H1 (cell line): ENCODE data around the gene MTIF3. TPM values are rescaled to one million over a fixed set of nuclear protein-coding genes. Genes with fewer than 3 reads are reported as not detected.

Source experiments
- CTCF ChIA-PET: fragments of 300-600 bp; sonication (Branson Sonifier 250); formaldehyde crosslinking; loops from one replicate; lab custom pipeline; 2021; ENCODE audit not compliant: partially characterized antibody; lab: Charles Lee
- POLR2A ChIA-PET: fragments of 300-600 bp; sonication (Branson Sonifier 250); formaldehyde crosslinking; loops from one replicate; lab custom pipeline; 2021; ENCODE audit warnings: inconsistent platforms; ENCODE audit not compliant: partially characterized antibody; lab: Charles Lee
- DNase-seq, 2 experiments: peaks; one replicate each; pipeline versions ENCODE4 v3.0.0 to v3.0.0-alpha.2; 2010 to 2022; ENCODE audit warnings: low spot score in 2 of 2, low read depth in 1 of 2, mixed read lengths in 1 of 2
- FAIRE-seq: peaks from 2 replicates; lab custom pipeline; 2011; peaks lifted over from hg19 to GRCh38; lab: Jason Lieb, UNC
- H2AFZ ChIP-seq: 2 replicates; pipeline ENCODE4 v1.8.1; 2012; ENCODE audit warnings: low read length, inconsistent platforms
- H2AK5ac ChIP-seq: 2 replicates; pipeline ENCODE4 v1.6.1; 2013; ENCODE audit warnings: low read depth, low read length
- H2BK120ac ChIP-seq: replicated peaks from 2 replicates; pipeline ENCODE3; 2013; ENCODE audit warnings: low read depth, low read length, inconsistent platforms
- H2BK12ac ChIP-seq: 2 replicates; pipeline ENCODE4 v1.6.1; 2013; ENCODE audit warnings: low read depth, low read length
- H2BK15ac ChIP-seq: 2 replicates; pipeline ENCODE4 v1.6.1; 2013; ENCODE audit warnings: low read length
- H2BK20ac ChIP-seq: 2 replicates; pipeline ENCODE4 v1.6.1; 2013; ENCODE audit warnings: low read length
- H2BK5ac ChIP-seq: 2 replicates; pipeline ENCODE4 v1.6.1; 2013; ENCODE audit warnings: low read depth, low read length
- H3K14ac ChIP-seq: 2 replicates; pipeline ENCODE4 v1.6.1; 2013; ENCODE audit warnings: inconsistent platforms; ENCODE audit not compliant: insufficient read length
- H3K18ac ChIP-seq: 2 replicates; pipeline ENCODE4 v1.6.1; 2013; ENCODE audit warnings: low read length; ENCODE audit errors: extremely low read depth
- H3K23ac ChIP-seq: 2 replicates; pipeline ENCODE4 v1.6.1; 2013; ENCODE audit warnings: inconsistent platforms; ENCODE audit not compliant: insufficient read length
- H3K23me2 ChIP-seq: 2 replicates; pipeline ENCODE4 v1.6.1; 2013; ENCODE audit warnings: low read depth, low read length
- H3K27ac ChIP-seq: 2 replicates; pipeline ENCODE4 v1.6.1; 2011; ENCODE audit warnings: low read depth, low read length, inconsistent platforms
- H3K27me3 ChIP-seq, 4 experiments: replicated peaks in 1 of 4; 1 replicate in 1 of 4; 2 replicates in 3 of 4; pipeline versions ENCODE4 v1.6.1 to v1.8.1; 2011 to 2013; ENCODE audit warnings: low read length in 3 of 4, mild to moderate bottlenecking in 3 of 4, inconsistent platforms in 2 of 4, mixed read lengths in 2 of 4, moderate library complexity in 1 of 4; ENCODE audit not compliant: control insufficient read depth in 3 of 4, insufficient read depth in 3 of 4; ENCODE audit errors: extremely low read depth in 1 of 4
- H3K36me3 ChIP-seq, 4 experiments: 2 replicates each; pipeline versions ENCODE4 v1.6.1 to v1.8.1; 2011 to 2013; ENCODE audit warnings: mild to moderate bottlenecking in 4 of 4, low read length in 3 of 4, moderate library complexity in 2 of 4, control low read depth in 1 of 4, inconsistent platforms in 1 of 4; ENCODE audit not compliant: insufficient read depth in 4 of 4, control insufficient read depth in 2 of 4
- H3K4ac ChIP-seq: replicated peaks from 2 replicates; pipeline ENCODE3; 2013; ENCODE audit warnings: low read length, low read depth, mixed read lengths, inconsistent platforms; ENCODE audit not compliant: insufficient read length
- H3K4me1 ChIP-seq, 4 experiments: replicated peaks in 1 of 4; 1 replicate in 1 of 4; 2 replicates in 3 of 4; pipeline versions ENCODE4 v1.6.1 to v1.8.1; 2011 to 2013; ENCODE audit warnings: low read length in 3 of 4, inconsistent platforms in 2 of 4, mixed read lengths in 1 of 4; ENCODE audit not compliant: insufficient read depth in 4 of 4, control insufficient read depth in 3 of 4
- H3K4me2 ChIP-seq, 2 experiments: 2 replicates each; pipeline versions ENCODE4 v1.6.1 to v1.8.1; 2011 to 2013; ENCODE audit warnings: low read depth in 2 of 2, low read length in 2 of 2, control low read depth in 1 of 2, inconsistent platforms in 1 of 2, mild to moderate bottlenecking in 1 of 2; ENCODE audit not compliant: insufficient read depth in 1 of 2
- H3K4me3 ChIP-seq, 4 experiments: fragments of 200-600, 300-600 bp in 1 of 4; sonication (generic), shearing (Covaris generic), sonication (Bioruptor Twin) in 1 of 4; 2 replicates each; pipeline versions ENCODE4 v1.5.1 to v1.8.1; 2011 to 2016; ENCODE audit warnings: low read length in 4 of 4, low read depth in 3 of 4, control low read depth in 2 of 4, inconsistent platforms in 2 of 4, mild to moderate bottlenecking in 2 of 4, mixed read lengths in 1 of 4, moderate library complexity in 1 of 4; ENCODE audit not compliant: insufficient read depth in 2 of 4; ENCODE audit errors: extremely low read depth in 1 of 4
- H3K56ac ChIP-seq: replicated peaks from 2 replicates; pipeline ENCODE3; 2013; ENCODE audit warnings: low read depth, mild to moderate bottlenecking, mixed read lengths, low read length, inconsistent platforms; ENCODE audit not compliant: insufficient read length
- H3K79me1 ChIP-seq: 2 replicates; pipeline ENCODE4 v1.6.1; 2013; ENCODE audit warnings: low read depth, low read length, control low read depth
- H3K79me2 ChIP-seq, 2 experiments: 2 replicates each; pipeline versions ENCODE4 v1.6.1 to v1.8.1; 2012 to 2013; ENCODE audit warnings: low read length in 2 of 2, mild to moderate bottlenecking in 2 of 2, inconsistent platforms in 1 of 2; ENCODE audit not compliant: insufficient read depth in 2 of 2, control insufficient read depth in 1 of 2
- H3K9ac ChIP-seq, 4 experiments: replicated peaks in 1 of 4; 1 replicate in 1 of 4; 2 replicates in 3 of 4; pipeline versions ENCODE4 v1.6.1 to v1.8.1; 2011 to 2013; ENCODE audit warnings: low read depth in 3 of 4, low read length in 3 of 4, control low read depth in 2 of 4, mild to moderate bottlenecking in 2 of 4, moderate library complexity in 2 of 4, inconsistent platforms in 1 of 4; ENCODE audit errors: extremely low read depth in 1 of 4
- H3K9me3 ChIP-seq, 2 experiments: 2 replicates each; pipeline versions ENCODE4 v1.6.1 to v1.8.1; 2012 to 2013; ENCODE audit warnings: mild to moderate bottlenecking in 2 of 2, moderate library complexity in 2 of 2, control low read depth in 1 of 2, inconsistent platforms in 1 of 2, low read depth in 1 of 2, low read length in 1 of 2, mixed read lengths in 1 of 2; ENCODE audit not compliant: insufficient read depth in 2 of 2
- H4K20me1 ChIP-seq, 2 experiments: replicated peaks in 1 of 2; 2 replicates each; pipeline versions ENCODE3 to v1.8.1; 2011 to 2013; ENCODE audit warnings: inconsistent platforms in 2 of 2, low read length in 2 of 2, mild to moderate bottlenecking in 1 of 2; ENCODE audit not compliant: insufficient read depth in 2 of 2, control insufficient read depth in 1 of 2
- H4K5ac ChIP-seq: 2 replicates; pipeline ENCODE4 v1.6.1; 2013; ENCODE audit warnings: low read length, low read depth, mixed read lengths, inconsistent platforms; ENCODE audit not compliant: insufficient read length
- H4K8ac ChIP-seq: 2 replicates; pipeline ENCODE4 v1.8.0; 2013; ENCODE audit warnings: mild to moderate bottlenecking, moderate library complexity, low read length, inconsistent platforms; ENCODE audit not compliant: insufficient read depth; ENCODE audit errors: extremely low read depth
- H4K91ac ChIP-seq: replicated peaks from 2 replicates; pipeline ENCODE3; 2013; ENCODE audit warnings: low read length, mixed read lengths, inconsistent platforms; ENCODE audit not compliant: insufficient read length
- ASH2L ChIP-seq: fragments of 200-600, 300-600 bp; sonication (generic); IDR thresholded peaks from one replicate; pipeline ENCODE4 v1.7.1; 2017; ENCODE audit warnings: low read length
- FOSL1 ChIP-seq: IDR thresholded peaks from 2 replicates; pipeline ENCODE4 v1.6.1; 2011; ENCODE audit warnings: mild to moderate bottlenecking, low read depth, low read length, moderate library complexity; ENCODE audit not compliant: insufficient read depth
- GABPA ChIP-seq: IDR thresholded peaks from 2 replicates; pipeline ENCODE4 v1.6.1; 2011; ENCODE audit warnings: mild to moderate bottlenecking, low read length, moderate library complexity, borderline replicate concordance; ENCODE audit not compliant: insufficient read depth
- GTF2F1 ChIP-seq: IDR thresholded peaks from 2 replicates; pipeline ENCODE4 v1.6.1; 2012; ENCODE audit warnings: low read depth, low read length, improper control_type of control experiment, borderline replicate concordance
- KDM1A ChIP-seq: fragments of 200-600, 300-600 bp; sonication (generic); IDR thresholded peaks from 2 replicates; pipeline ENCODE4 v1.7.1; 2016; ENCODE audit warnings: mild to moderate bottlenecking, low read length, borderline replicate concordance
- POLR2AphosphoS5 ChIP-seq: IDR thresholded peaks from 2 replicates; pipeline ENCODE4 v1.6.1; 2011; ENCODE audit warnings: low read depth, low read length
- RAD21 ChIP-seq, 2 experiments: IDR thresholded peaks in 1 of 2; conservative IDR thresholded peaks in 1 of 2; 2 replicates each; pipeline ENCODE4 v1.6.1; 2011; ENCODE audit warnings: low read depth in 2 of 2, low read length in 2 of 2, improper control_type of control experiment in 1 of 2, inconsistent platforms in 1 of 2, mild to moderate bottlenecking in 1 of 2, moderate library complexity in 1 of 2
- RBBP5 ChIP-seq: IDR thresholded peaks from 2 replicates; pipeline ENCODE4 v1.7.1; 2012; ENCODE audit warnings: low read depth, mild to moderate bottlenecking, inconsistent platforms, low read length, moderate library complexity, borderline replicate concordance
- RFX5 ChIP-seq: IDR thresholded peaks from 2 replicates; pipeline ENCODE4 v1.6.1; 2011; ENCODE audit warnings: low read depth, low read length, improper control_type of control experiment, borderline replicate concordance
- SRF ChIP-seq: IDR thresholded peaks from 2 replicates; pipeline ENCODE4 v1.6.1; 2011; ENCODE audit warnings: mild to moderate bottlenecking, low read depth, low read length, moderate library complexity
- TAF7 ChIP-seq: optimal IDR thresholded peaks from 2 replicates; pipeline ENCODE3; 2011; ENCODE audit warnings: low read depth, mild to moderate bottlenecking, inconsistent platforms, low read length, moderate library complexity, borderline replicate concordance
- TBP ChIP-seq: IDR thresholded peaks from 2 replicates; pipeline ENCODE4 v1.6.1; 2011; ENCODE audit warnings: low read depth, low read length, improper control_type of control experiment
- ZNF274 ChIP-seq: IDR thresholded peaks from 2 replicates; pipeline ENCODE4 v1.7.0; 2012; ENCODE audit warnings: low read length, borderline replicate concordance; ENCODE audit errors: extremely low read depth
- WGBS, 2 experiments: shearing (Covaris generic) in 1 of 2; methylation state at CpG; one replicate each; pipeline versions ENCODE4 v1.1.6 to v1.1.7; 2013 to 2015; ENCODE audit warnings: low lambda C conversion rate in 2 of 2, mixed read lengths in 2 of 2, inconsistent platforms in 1 of 2, low coverage in 1 of 2, missing lambda C conversion rate in 1 of 2; ENCODE audit not compliant: insufficient replicate concordance in 2 of 2, insufficient coverage in 1 of 2, insufficient read length in 1 of 2; ENCODE audit errors: extremely low coverage in 1 of 2, missing lambda C conversion rate in 1 of 2; 5-methylcytosine and 5-hydroxymethylcytosine counted together
- polyA plus RNA-seq, 7 experiments: library from polyadenylated mRNA; depleted of rRNA in 3 of 7; stranded (reverse) in 5 of 7; unstranded in 2 of 7; fragments of >200 nt in 5 of 7; fragments of 200-250 nt in 2 of 7; gene quantifications; 1 replicate in 5 of 7; 2 replicates in 1 of 7; 4 replicates in 1 of 7; pipeline versions ENCODE4 v1.2.1 to v1.2.3, GENCODE V29; 2011 to 2013; ENCODE audit warnings: missing spikeins in 2 of 7, mixed read lengths in 2 of 7
- total RNA-seq: library from RNA; stranded (reverse); fragmentation: NEBNext Ultra II Directional; extraction: Animal tissue kit (Norgen Biotek cat#: 25700); gene quantifications from 2 replicates; pipeline ENCODE4 v1.2.1, GENCODE V29; 2021

The MTIF3 gene
- total and polyA plus RNA-seq, 2 of the 8 experiments (the other 6 are each of a cell fraction or from before 2014, with no cell fraction given): 29.4 to 36.4 TPM

GRCh38 chr13:27423333-27423732, 27.0 kb downstream of the MTIF3 start:
- H2AK5ac ChIP-seq: no peak overlapping the region
- 94% methylated on average over 7 of the region's 7 CpGs; no CpG with 5 or more reads in 1 of the 2 experiments for WGBS, 2 experiments
- H2BK120ac ChIP-seq: no peak overlapping the region
- H3K56ac ChIP-seq: no peak overlapping the region
- H3K9ac ChIP-seq: no peak overlapping the region
- H4K5ac ChIP-seq: no peak overlapping the region
- ChIA-PET CTCF (interaction anchor here (0.8 to 3.9 kb wide), 2 partner anchors 18 to 19 kb away, joined by 3 to 28 read pairs; no protein-coding TSS in a partner anchor), POLR2A (interaction anchor here (1.1 to 1.2 kb wide), 2 partner anchors 11 to 12 kb away, joined by 3 read pairs; no protein-coding TSS in a partner anchor)
- no peak overlapping the region for H3K27ac ChIP-seq
- H2BK15ac ChIP-seq: no peak overlapping the region
- H2BK12ac ChIP-seq: no peak overlapping the region
- no peak overlapping the region for H3K18ac ChIP-seq
- no peak overlapping the region for H3K14ac ChIP-seq
- no peak overlapping the region for H2BK20ac ChIP-seq
- no peak overlapping the region for H4K91ac ChIP-seq
- peaks cover 0 to 26% of the 10 kb centered on the region in 2 experiments; a peak in 2 of 4 replicates for H3K79me2 ChIP-seq
- H3K4me1 ChIP-seq: peaks cover 0 to 17% (median 9%) of the 10 kb centered on the region in 4 experiments; a peak in 5 of 7 replicates
- H3K9me3 ChIP-seq: no peaks in the 10 kb centered on the region
- H2AFZ ChIP-seq: no peak overlapping the region
- H3K79me1 ChIP-seq: peaks cover 12% of the 10 kb centered on the region
- H3K23ac ChIP-seq: no peak overlapping the region
- H3K4ac ChIP-seq: no peak overlapping the region
- peaks cover 13% of the 10 kb centered on the region for H3K23me2 ChIP-seq
- H4K20me1 ChIP-seq: peaks cover 0 to 3% of the 10 kb centered on the region in 2 experiments
- H3K4me2 ChIP-seq: peak overlapping the region in 1 of 2 experiments; percentile 99; a peak in 1 of 4 replicates
- peak overlapping the region in 1 of 4 experiments; percentile 78; a peak in 1 of 8 replicates for H3K4me3 ChIP-seq
- DNase-seq (no peak), FAIRE-seq (no peak)
- no peak overlapping the region for H4K8ac ChIP-seq
- H3K27me3 ChIP-seq: peaks cover 0 to 5% (median 3%) of the 10 kb centered on the region in 4 experiments; a peak in 2 of 7 replicates
- H3K36me3 ChIP-seq: peaks cover 2 to 13% (median 6%) of the 10 kb centered on the region in 4 experiments; a peak in 6 of 8 replicates
- no peak overlapping the region for H2BK5ac ChIP-seq
- TF ChIP-seq GTF2F1 (no peak), RAD21 (IDR thresholded peaks at IDR 0.05 in 1 of 2, conservative IDR thresholded peaks at IDR 0.05 in 1 of 2; ENCODE audit: low read depth in 2 of 2, low read length in 2 of 2) (no peak), RFX5 (no peak), TAF7 (no peak), KDM1A (no peak), ZNF274 (no peak), POLR2AphosphoS5 (no peak), RBBP5 (no peak), GABPA (no peak), TBP (no peak), SRF (no peak), ASH2L (no peak), FOSL1 (no peak)
